GM20000 (cell line): ENCODE data around the gene TSPEAR.
"Not testable (repeated sequence)": the region's sequence is repeated elsewhere in the genome, so short reads cannot be mapped to it uniquely, and the experiment has no call there.

ENCODE experiments used
- DNase-seq: peaks from one replicate; pipeline ENCODE4 v3.0.0; 2012; ENCODE audit warnings: low spot score
- TF ChIP-seq, protein P1 (sequence below): IDR thresholded peaks from 2 replicates; pipeline ENCODE4 v1.5.1; 2012; ENCODE audit warnings: mild to moderate bottlenecking, control low read depth; ENCODE audit errors: extremely low read depth, missing control alignments

TSPEAR gene

DNA sequence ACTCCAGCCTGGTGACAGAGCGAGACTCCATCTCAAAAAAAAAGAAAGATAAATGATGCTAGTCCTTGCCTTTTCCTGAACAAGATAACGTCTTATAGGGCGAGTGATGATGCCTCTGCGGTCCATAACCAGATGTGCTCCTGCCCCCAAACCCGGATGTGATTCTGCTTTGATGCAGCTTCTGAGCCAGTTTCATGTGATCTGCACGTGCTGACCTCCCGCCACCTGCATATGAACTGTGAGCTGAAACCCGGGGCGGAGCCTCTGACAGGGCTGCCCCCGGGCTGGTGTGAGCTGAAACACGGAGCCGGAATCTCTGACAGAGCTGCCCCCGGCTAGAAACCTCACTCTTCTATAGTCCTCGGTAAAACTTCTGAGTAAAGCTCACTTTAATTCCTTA lies 58.2 kb downstream of the TSPEAR start:
- DNase-seq, result no peak
- TF ChIP-seq, protein P1, sequence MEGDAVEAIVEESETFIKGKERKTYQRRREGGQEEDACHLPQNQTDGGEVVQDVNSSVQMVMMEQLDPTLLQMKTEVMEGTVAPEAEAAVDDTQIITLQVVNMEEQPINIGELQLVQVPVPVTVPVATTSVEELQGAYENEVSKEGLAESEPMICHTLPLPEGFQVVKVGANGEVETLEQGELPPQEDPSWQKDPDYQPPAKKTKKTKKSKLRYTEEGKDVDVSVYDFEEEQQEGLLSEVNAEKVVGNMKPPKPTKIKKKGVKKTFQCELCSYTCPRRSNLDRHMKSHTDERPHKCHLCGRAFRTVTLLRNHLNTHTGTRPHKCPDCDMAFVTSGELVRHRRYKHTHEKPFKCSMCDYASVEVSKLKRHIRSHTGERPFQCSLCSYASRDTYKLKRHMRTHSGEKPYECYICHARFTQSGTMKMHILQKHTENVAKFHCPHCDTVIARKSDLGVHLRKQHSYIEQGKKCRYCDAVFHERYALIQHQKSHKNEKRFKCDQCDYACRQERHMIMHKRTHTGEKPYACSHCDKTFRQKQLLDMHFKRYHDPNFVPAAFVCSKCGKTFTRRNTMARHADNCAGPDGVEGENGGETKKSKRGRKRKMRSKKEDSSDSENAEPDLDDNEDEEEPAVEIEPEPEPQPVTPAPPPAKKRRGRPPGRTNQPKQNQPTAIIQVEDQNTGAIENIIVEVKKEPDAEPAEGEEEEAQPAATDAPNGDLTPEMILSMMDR, result no peak

DNA sequence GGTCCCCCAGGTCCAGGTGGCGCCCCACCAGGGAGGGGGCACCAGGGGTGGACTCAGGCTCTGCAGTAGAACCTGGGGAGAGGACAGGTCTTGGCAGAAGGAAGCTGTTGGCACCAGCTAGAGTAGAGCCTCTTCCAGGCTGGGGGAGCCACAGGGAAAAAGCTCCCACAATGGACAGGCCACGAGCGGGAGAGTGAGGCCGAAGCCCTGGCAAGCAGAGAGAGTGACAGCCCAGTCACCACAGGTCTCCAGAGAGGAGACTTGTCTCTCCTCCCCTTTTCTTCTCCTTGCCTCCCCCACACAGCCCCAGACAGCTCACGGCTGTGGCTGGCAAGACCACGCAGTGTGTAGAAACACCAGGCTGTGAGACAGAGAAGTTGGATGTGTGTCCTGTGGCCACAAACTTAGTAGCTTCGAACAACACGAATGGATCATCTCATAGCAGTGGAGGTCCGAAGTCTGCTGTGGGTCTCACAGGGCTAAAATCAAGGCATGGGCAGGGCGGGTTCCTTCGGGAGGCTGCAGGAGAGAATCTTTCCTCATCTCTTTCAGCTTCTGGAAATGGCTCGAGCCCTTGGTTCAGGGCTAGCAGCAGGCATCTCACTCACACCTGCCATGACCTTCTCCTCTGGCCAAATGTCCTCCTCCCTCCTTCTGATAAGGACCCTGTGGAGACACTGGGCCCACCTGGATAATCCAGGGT lies 60.2 kb downstream of the TSPEAR start:
- no peak for DNase-seq
- TF ChIP-seq, protein P1, result no peak

DNA sequence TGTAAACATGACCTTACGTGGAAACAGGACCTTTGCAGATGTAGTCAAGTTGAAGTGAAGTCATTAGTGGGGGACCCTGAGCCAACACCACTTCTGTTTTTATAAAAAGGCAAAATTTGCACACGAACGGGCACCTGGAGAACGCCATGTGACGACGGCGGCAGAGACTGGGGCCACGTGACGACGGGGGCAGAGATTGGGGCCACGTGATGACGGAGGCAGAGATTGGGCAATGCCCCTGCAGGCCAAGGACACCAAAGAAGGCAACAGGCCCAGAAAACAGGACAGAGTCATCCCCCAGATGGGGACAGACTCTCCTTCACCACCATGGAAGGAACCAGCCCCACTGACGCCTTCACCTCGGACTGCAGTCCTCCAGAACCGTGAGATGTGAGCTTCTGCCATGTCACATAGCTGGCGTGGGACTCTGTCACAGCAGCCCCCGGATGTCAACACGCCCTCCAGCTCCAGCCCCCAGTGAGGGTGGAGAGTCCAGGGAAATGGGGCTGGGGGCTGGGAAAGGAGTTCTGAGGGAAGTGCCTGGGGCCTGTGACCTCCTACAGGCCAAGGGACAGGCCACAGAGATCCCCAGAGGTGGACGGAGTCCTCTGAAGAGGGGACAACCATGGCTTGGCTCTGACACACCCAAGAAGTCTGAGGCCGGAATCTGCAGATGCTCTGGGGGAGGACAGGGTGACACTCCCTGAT lies 61.0 kb downstream of the TSPEAR start:
- DNase-seq, result no peak
- TF ChIP-seq, protein P1, result no peak

DNA sequence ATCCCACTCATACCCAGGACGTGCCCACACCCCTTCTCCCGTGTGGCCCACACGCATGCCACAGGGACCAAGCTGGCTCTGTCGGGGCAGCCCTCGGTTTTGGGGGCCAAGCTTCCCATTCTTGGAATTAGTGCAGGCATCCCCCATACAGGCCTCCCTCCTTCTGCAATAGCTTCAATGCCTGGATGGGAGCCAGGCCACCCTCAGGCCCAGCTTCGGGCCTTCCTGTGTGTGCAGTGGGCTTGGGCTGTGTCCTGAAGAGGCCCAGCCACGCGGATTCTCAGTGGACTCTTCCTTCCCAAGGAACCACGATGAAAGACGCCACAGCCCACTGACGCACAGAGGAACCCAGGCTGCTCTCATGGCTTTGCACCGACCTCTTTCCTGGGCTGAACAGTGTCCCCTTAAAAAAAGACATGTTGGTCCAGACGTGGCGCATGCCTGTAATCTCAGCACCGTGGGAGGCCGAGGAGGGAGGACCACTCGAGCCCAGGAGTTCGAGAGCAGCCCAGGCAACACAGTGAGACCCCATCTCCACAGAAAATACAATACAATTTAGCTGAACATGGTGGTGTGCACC lies 61.8 kb downstream of the TSPEAR start:
- no peak for DNase-seq
- TF ChIP-seq, protein P1, result no peak

DNA sequence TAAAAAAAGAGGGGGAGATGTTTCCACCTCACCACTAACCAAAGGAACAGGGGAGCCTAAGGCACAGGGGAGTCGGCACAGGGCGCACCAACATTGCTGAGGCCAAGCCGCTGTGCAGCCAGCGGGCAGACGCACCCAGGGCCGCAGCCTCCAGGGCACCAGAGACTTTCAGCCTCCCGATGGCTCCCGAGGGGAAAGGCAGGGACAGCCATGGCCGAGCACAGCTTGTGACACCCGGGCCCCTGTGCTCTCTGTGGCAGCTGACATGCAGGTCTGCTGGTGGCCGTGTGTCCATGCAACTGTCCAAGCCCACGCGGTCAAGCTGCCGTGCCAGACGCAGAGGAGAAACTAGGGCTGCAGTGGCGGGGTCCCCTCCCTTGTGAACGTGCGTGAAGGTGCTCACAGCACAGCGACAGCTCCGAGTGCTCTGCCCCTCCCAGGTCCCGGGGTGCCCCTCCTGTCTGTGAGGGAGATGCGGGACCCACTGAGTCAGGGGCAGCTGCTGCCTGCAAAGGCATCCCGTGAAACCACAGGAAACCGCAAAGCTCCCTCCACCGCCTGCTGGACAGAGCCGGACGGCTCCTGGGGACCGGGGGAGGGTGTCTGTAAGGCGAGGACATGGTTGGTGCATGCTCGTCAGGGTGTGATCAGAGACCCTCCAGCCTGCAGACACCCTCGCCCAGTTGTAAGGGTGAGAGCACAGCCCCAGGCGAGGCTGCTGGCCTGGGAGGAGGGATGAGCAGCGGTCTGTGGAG lies 62.6 kb downstream of the TSPEAR start:
- no peak for DNase-seq
- TF ChIP-seq, protein P1, result no peak

DNA sequence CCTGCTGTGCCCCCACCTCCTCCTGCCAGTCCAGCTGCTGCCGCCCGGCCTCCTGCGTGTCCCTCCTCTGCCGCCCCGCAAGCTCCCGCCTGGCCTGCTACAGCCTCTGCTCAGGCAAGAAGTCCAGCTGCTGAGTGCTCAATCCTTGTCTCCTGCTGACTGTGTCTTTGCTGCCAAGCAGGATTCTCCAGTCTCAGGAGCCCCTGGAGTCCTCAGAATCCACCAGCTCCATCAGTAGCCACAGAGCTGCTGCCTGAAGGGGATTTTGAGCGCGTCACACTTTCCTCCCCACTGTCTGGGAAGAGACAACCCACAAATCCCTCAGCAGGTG lies 64.2 kb downstream of the TSPEAR start:
- no peak for DNase-seq
- TF ChIP-seq, protein P1, result no peak

DNA sequence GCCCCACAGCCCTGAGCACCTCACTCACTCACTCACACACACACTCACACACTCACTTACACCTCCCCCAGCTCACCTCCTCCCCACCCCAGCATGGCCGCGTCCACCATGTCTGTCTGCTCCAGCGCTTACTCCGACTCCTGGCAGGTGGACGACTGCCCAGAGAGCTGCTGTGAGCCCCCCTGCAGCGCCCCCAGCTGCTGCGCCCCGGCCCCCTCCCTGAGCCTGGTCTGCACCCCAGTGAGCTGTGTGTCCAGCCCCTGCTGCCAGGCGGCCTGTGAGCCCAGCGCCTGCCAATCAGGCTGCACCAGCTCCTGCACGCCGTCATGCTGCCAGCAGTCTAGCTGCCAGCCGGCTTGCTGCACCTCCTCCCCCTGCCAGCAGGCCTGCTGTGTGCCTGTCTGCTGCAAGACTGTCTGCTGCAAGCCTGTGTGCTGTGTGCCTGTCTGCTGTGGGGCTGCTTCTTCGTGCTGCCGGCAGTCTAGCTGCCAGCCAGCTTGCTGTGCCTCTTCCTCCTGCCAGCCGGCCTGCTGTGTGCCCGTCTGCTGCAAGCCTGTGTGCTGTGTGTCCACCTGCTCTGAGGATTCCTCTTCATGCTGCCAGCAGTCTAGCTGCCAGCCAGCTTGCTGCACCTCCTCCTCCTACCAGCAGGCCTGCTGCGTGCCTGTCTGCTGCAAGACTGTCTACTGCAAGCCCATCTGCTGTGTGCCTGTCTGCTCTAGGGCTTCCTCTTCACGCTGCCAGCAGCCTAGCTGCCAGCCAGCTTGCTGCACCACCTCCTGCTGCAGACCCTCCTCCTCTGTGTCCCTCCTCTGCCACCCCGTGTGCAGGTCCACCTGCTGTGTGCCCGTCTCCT lies 64.8 kb downstream of the TSPEAR start, which contains the start of gene KRTAP10-11:
Gene KRTAP10-11 (plus strand): TSS at position 49 of the 856 bp plus-strand sequence. CDS start 45 bp downstream, at position 94.
- not testable (repeated sequence) for DNase-seq
